Natural killer cell (primary cell): ENCODE data around the gene TSKU. TPM values are rescaled to one million over a fixed set of nuclear protein-coding genes. Genes with fewer than 3 reads are reported as not detected.

Experiments
- ATAC-seq, 3 donors: fragments of 150-1000 bp in 2 of 3; fragments of 200-7000 bp in 1 of 3; cut with Tn5 transposase; 1 replicate in 1 of 3; 2 replicates in 2 of 3; pipeline ENCODE4 v1.10.0; 2021; ENCODE audit warnings: mild to moderate bottlenecking in 2 of 3, moderate library complexity in 2 of 3
- DNase-seq, 2 donors: peaks; one replicate each; pipeline versions ENCODE4 v3.0.0 to v3.0.0-alpha.2; 2013 to 2021; ENCODE audit warnings: mixed read lengths in 1 of 2
- H3K27ac ChIP-seq: one replicate; pipeline ENCODE4 v1.5.1; 2013; ENCODE audit warnings: mild to moderate bottlenecking, low read length
- H3K27me3 ChIP-seq: one replicate; pipeline ENCODE4 v1.6.1; 2013; ENCODE audit warnings: low read length; ENCODE audit not compliant: control insufficient read depth, insufficient read depth
- H3K36me3 ChIP-seq: one replicate; pipeline ENCODE4 v1.6.1; 2013; ENCODE audit warnings: low read length; ENCODE audit not compliant: control insufficient read depth, insufficient read depth
- H3K4me1 ChIP-seq: one replicate; pipeline ENCODE4 v1.6.1; 2013; ENCODE audit warnings: low read length; ENCODE audit not compliant: control insufficient read depth, insufficient read depth
- H3K4me3 ChIP-seq: one replicate; pipeline ENCODE4 v1.5.1; 2013; ENCODE audit warnings: low read length
- H3K9me3 ChIP-seq: one replicate; pipeline ENCODE4 v1.6.1; 2013; ENCODE audit warnings: low read length; ENCODE audit not compliant: control insufficient read depth, insufficient read depth
- H3K27ac Mint-ChIP-seq, 2 donors: one replicate each; pipeline ENCODE4 v1.8.0; 2022; ENCODE audit warnings: mild to moderate bottlenecking in 2 of 2, mixed read lengths in 2 of 2, moderate library complexity in 1 of 2
- H3K27me3 Mint-ChIP-seq, 2 donors: one replicate each; pipeline ENCODE4 v1.8.0; 2022; ENCODE audit warnings: low read depth in 2 of 2, mixed read lengths in 2 of 2
- H3K36me3 Mint-ChIP-seq: one replicate; pipeline ENCODE4 v1.8.0; 2022; ENCODE audit warnings: mixed read lengths
- H3K4me1 Mint-ChIP-seq, 2 donors: one replicate each; pipeline ENCODE4 v1.8.0; 2022; ENCODE audit warnings: mixed read lengths in 2 of 2
- H3K4me3 Mint-ChIP-seq: one replicate; pipeline ENCODE4 v1.8.0; 2022; ENCODE audit warnings: mild to moderate bottlenecking, moderate library complexity, mixed read lengths
- H3K9me3 Mint-ChIP-seq, 2 donors: one replicate each; pipeline ENCODE4 v1.8.0; 2022; ENCODE audit warnings: mixed read lengths in 2 of 2
- CTCF ChIP-seq: fragments of 200-600 bp; IDR thresholded peaks from one replicate; pipeline ENCODE4 v1.8.0; 2022; ENCODE audit warnings: antibody characterized with exemption
- WGBS: methylation state at CpG from one replicate; pipeline ENCODE4 v1.1.7; 2013; ENCODE audit warnings: missing lambda C conversion rate; ENCODE audit not compliant: insufficient coverage; 5-methylcytosine and 5-hydroxymethylcytosine counted together
- intact Hi-C: fragments of 100-400 bp; cut with micrococcal nuclease; formaldehyde crosslinking; loops from one replicate; pipeline ENCODE4 v1.14.2; 2022
- total RNA-seq, 4 donors: library from RNA; stranded (reverse); fragments of 120-200 nt in 1 of 4; gene quantifications; one replicate each; pipeline versions ENCODE4 v1.2.3 to v1.2.4, GENCODE V29; 2013 to 2022

The TSKU gene
- total RNA-seq, 3 donors from 2014 or later (not counting 1 experiment from before 2014, with no cell fraction given), result not detected

GRCh38 chr11:76772783-76773106, 10.4 kb upstream of the TSKU start:
- no peaks in the 10 kb centered on the region for H3K27me3 ChIP-seq
- DNase-seq (no peak), ATAC-seq (no peak)
- H3K4me3 ChIP-seq, result no peak overlapping the region
- intact Hi-C loops, result no loop called here
- H3K27me3 Mint-ChIP-seq, result peaks cover 13 to 19% of the 10 kb centered on the region in 2 donors
- no peak overlapping the region for H3K4me3 Mint-ChIP-seq
- H3K27ac ChIP-seq, result no peak overlapping the region
- H3K36me3 ChIP-seq, result no peaks in the 10 kb centered on the region
- 88% methylated on average over 5 of the region's 5 CpGs for WGBS
- peaks cover 16% of the 10 kb centered on the region for H3K4me1 ChIP-seq
- no peak for TF ChIP-seq CTCF
- no peaks in the 10 kb centered on the region for H3K9me3 ChIP-seq
- peaks cover 7 to 11% of the 10 kb centered on the region in 2 donors for H3K9me3 Mint-ChIP-seq
- H3K27ac Mint-ChIP-seq, result no peak overlapping the region
- peaks cover 15% of the 10 kb centered on the region for H3K36me3 Mint-ChIP-seq
- peaks cover 5 to 14% of the 10 kb centered on the region in 2 donors for H3K4me1 Mint-ChIP-seq

GRCh38 chr11:76773921-76774361, 9.2 kb upstream of the TSKU start:
- Mint-ChIP-seq H3K36me3 (peaks cover 15% of the 10 kb centered on the region), H3K27ac (no peak overlapping the region), H3K27me3 (peaks cover 23 to 28% of the 10 kb centered on the region in 2 donors), H3K4me3 (no peak overlapping the region), H3K9me3 (peaks cover 7 to 11% of the 10 kb centered on the region in 2 donors), H3K4me1 (peaks cover 0 to 4% of the 10 kb centered on the region in 2 donors)
- Histone ChIP-seq H3K4me1 (peaks cover 4% of the 10 kb centered on the region), H3K27ac (no peak overlapping the region), H3K4me3 (no peak overlapping the region), H3K36me3 (no peaks in the 10 kb centered on the region), H3K27me3 (no peaks in the 10 kb centered on the region), H3K9me3 (no peaks in the 10 kb centered on the region)
- whole genome bisulfite sequencing, result 84% methylated on average over 2 of the region's 2 CpGs
- TF ChIP-seq CTCF, result no peak
- ATAC-seq (no peak), DNase-seq (no peak)
- intact Hi-C loops, result no loop called here

- ATAC-seq, result no peak
- Mint-ChIP-seq H3K27ac (no peak overlapping the region), H3K4me3 (no peak overlapping the region), H3K27me3 (peaks cover 38 to 39% of the 10 kb centered on the region in 2 donors), H3K36me3 (peaks cover 15% of the 10 kb centered on the region), H3K4me1 (peaks cover 0 to 4% of the 10 kb centered on the region in 2 donors), H3K9me3 (peaks cover 7 to 11% of the 10 kb centered on the region in 2 donors)
- Histone ChIP-seq H3K9me3 (no peaks in the 10 kb centered on the region), H3K4me1 (no peaks in the 10 kb centered on the region), H3K4me3 (no peak overlapping the region), H3K27ac (no peak overlapping the region), H3K36me3 (no peaks in the 10 kb centered on the region), H3K27me3 (no peaks in the 10 kb centered on the region)
- no peak for TF ChIP-seq CTCF
- intact Hi-C loops, result no loop called here
- DNase-seq, result no peak
- WGBS, result 92% methylated on average over 3 of the region's 3 CpGs
Measured at GRCh38 chr11:76776472-76776871, 6.7 kb upstream of the TSKU start.

- Mint-ChIP-seq H3K36me3 (peaks cover 15% of the 10 kb centered on the region), H3K4me1 (no peaks in the 10 kb centered on the region), H3K9me3 (peaks cover 7 to 11% of the 10 kb centered on the region in 2 donors), H3K27ac (no peak overlapping the region), H3K27me3 (peaks cover 40 to 43% of the 10 kb centered on the region in 2 donors), H3K4me3 (no peak overlapping the region)
- Histone ChIP-seq H3K27me3 (no peaks in the 10 kb centered on the region), H3K27ac (no peak overlapping the region), H3K4me3 (no peak overlapping the region), H3K9me3 (no peaks in the 10 kb centered on the region), H3K36me3 (no peaks in the 10 kb centered on the region), H3K4me1 (no peaks in the 10 kb centered on the region)
- intact Hi-C loops, result no loop called here
- no peak for TF ChIP-seq CTCF
- ATAC-seq (no peak), DNase-seq (no peak)
Measured at GRCh38 chr11:76777305-76777704, 5.9 kb upstream of the TSKU start.
